GM19372 (cell line): Measurements from ENCODE around the gene BEND7.

Experiments
- ATAC-seq: cut with Tn5 transposase; IDR thresholded peaks from one replicate; pipeline ENCODE4 v1.9.1; 2021; ENCODE audit warnings: mild to moderate bottlenecking, low read depth, moderate library complexity; ENCODE audit not compliant: unreplicated experiment

BEND7 gene

GRCh38 chr10:13393640-13394039, 135.2 kb downstream of the BEND7 start:
- ATAC-seq: no peak

- ATAC-seq: no peak
Observed at GRCh38 chr10:13392701-13393100, 136.1 kb downstream of the BEND7 start.
